GM12878 (cell line): ENCODE results near the gene ATG4A. TPM values are rescaled to one million over a fixed set of nuclear protein-coding genes. Genes with fewer than 3 reads are reported as not detected.

Experiments
- ATAC-seq: fragments of 200-7000 bp; cut with Tn5 transposase; 3 replicates; pipeline ENCODE4 v1.9.1; 2020; ENCODE audit warnings: mild to moderate bottlenecking, moderate library complexity
- BruUV-seq: library from RNA; stranded (reverse); fragments of 400-500 nt; replicated peaks from 2 replicates; lab custom pipeline; 2021; lab: Mats Ljungman, UMichigan
- CTCF ChIA-PET: fragments of 300-600 bp; sonication (Branson Sonifier 250); formaldehyde crosslinking; extraction: SDS; loops from one replicate; lab custom pipeline; 2021; ENCODE audit warnings: inconsistent platforms; lab: Yijun Ruan, JAX
- POLR2A ChIA-PET: fragments of 350-600 bp; formaldehyde crosslinking; extraction: SDS; loops from one replicate; lab custom pipeline; 2021; ENCODE audit warnings: inconsistent platforms; lab: Charles Lee
- RAD21 ChIA-PET: fragments of 300-600 bp; sonication (Branson Sonifier 250); formaldehyde crosslinking; loops from one replicate; lab custom pipeline; 2023; ENCODE audit warnings: antibody characterized with exemption; ENCODE audit not compliant: unreplicated experiment; lab: Charles Lee
- SMC1A ChIA-PET: fragments of 300-600 bp; sonication (Branson Sonifier 250); formaldehyde crosslinking; loops from one replicate; lab custom pipeline; 2023; ENCODE audit not compliant: unreplicated experiment, uncharacterized antibody; lab: Charles Lee
- DNase-seq: peaks from one replicate; pipeline ENCODE4 v3.0.0-alpha.2; 2011; ENCODE audit warnings: low read depth, low spot score
- FAIRE-seq: peaks from 3 replicates; lab custom pipeline; 2011; peaks lifted over from hg19 to GRCh38; lab: Jason Lieb, UNC
- H2AFZ ChIP-seq: 2 replicates; pipeline ENCODE4 v1.6.0; 2011; ENCODE audit warnings: low read depth, low read length, control low read depth; ENCODE audit not compliant: control insufficient read depth
- H3K27ac ChIP-seq: 2 replicates; pipeline ENCODE4 v1.5.1; 2011; ENCODE audit warnings: control low read depth; ENCODE audit not compliant: control insufficient read depth, insufficient read depth
- H3K27me3 ChIP-seq, 2 experiments: replicated peaks in 1 of 2; 2 replicates each; pipeline versions ENCODE4 v1.6.0 to v1.6.1; 2011; ENCODE audit warnings: low read length in 1 of 2; ENCODE audit not compliant: control insufficient read depth in 2 of 2, insufficient read depth in 2 of 2
- H3K36me3 ChIP-seq, 2 experiments: 2 replicates each; pipeline ENCODE4 v1.5.1; 2011; ENCODE audit warnings: low read length in 1 of 2; ENCODE audit not compliant: control insufficient read depth in 2 of 2, insufficient read depth in 2 of 2
- H3K4me1 ChIP-seq: 2 replicates; pipeline ENCODE4 v1.6.1; 2011; ENCODE audit warnings: mild to moderate bottlenecking, low read length, moderate library complexity, mixed read lengths; ENCODE audit not compliant: control insufficient read depth, insufficient read depth
- H3K4me2 ChIP-seq: 2 replicates; pipeline ENCODE4 v1.6.0; 2011; ENCODE audit warnings: control low read depth; ENCODE audit not compliant: control insufficient read depth, insufficient read depth
- H3K4me3 ChIP-seq: fragments of 200-600 bp; sonication (generic); 2 replicates; pipeline ENCODE4 v1.5.1; 2016
- H3K79me2 ChIP-seq: 2 replicates; pipeline ENCODE4 v1.6.0; 2011; ENCODE audit warnings: low read length; ENCODE audit not compliant: control insufficient read depth, insufficient read depth
- H3K9ac ChIP-seq: 2 replicates; pipeline ENCODE4 v1.8.0; 2011; ENCODE audit warnings: low read length, control low read depth, mixed read lengths; ENCODE audit not compliant: control insufficient read depth, insufficient read depth
- H3K9me3 ChIP-seq: replicated peaks from 3 replicates; pipeline ENCODE4 v1.5.1; 2011; ENCODE audit warnings: mild to moderate bottlenecking, low read length; ENCODE audit not compliant: control insufficient read depth, insufficient read depth
- H4K20me1 ChIP-seq: 2 replicates; pipeline ENCODE4 v1.6.0; 2011; ENCODE audit not compliant: control insufficient read depth, insufficient read depth
- ATF3 ChIP-seq: IDR thresholded peaks from 2 replicates; pipeline ENCODE4 v1.6.1; 2011; ENCODE audit warnings: low read depth, mild to moderate bottlenecking, low read length, moderate library complexity, borderline replicate concordance; ENCODE audit errors: extremely low read depth
- BACH1 ChIP-seq: fragments of 450-650 bp; IDR thresholded peaks from 2 replicates; pipeline ENCODE4 v1.6.1; 2017; ENCODE audit warnings: mild to moderate bottlenecking, borderline replicate concordance
- CBX5 ChIP-seq: sonication (generic); IDR thresholded peaks from 2 replicates; pipeline ENCODE4 v1.6.1; 2016; ENCODE audit warnings: low read depth, moderate library complexity, mild to moderate bottlenecking, inconsistent platforms
- CEBPB ChIP-seq, 2 experiments: fragments of 150-350 bp in 1 of 2; IDR thresholded peaks; 2 replicates each; pipeline ENCODE4 v1.6.1; 2012 to 2014; ENCODE audit warnings: low read depth in 2 of 2, low read length in 2 of 2, borderline replicate concordance in 1 of 2, inconsistent platforms in 1 of 2
- CTCF ChIP-seq, 3 experiments: IDR thresholded peaks in 2 of 3; conservative IDR thresholded peaks in 1 of 3; 2 replicates each; pipeline ENCODE4 v1.5.1; 2011; ENCODE audit warnings: low read depth in 3 of 3, low read length in 3 of 3, mild to moderate bottlenecking in 3 of 3, control low read depth in 2 of 3, moderate library complexity in 2 of 3, inconsistent platforms in 1 of 3, mixed read lengths in 1 of 3; ENCODE audit not compliant: control insufficient read depth in 2 of 3, insufficient read depth in 1 of 3; ENCODE audit errors: extremely low read depth in 1 of 3
- EED ChIP-seq: sonication (generic); IDR thresholded peaks from 2 replicates; pipeline ENCODE4 v1.6.1; 2016; ENCODE audit warnings: antibody characterized with exemption, low read depth
- HCFC1 ChIP-seq: fragments of 150-350 bp; IDR thresholded peaks from 2 replicates; pipeline ENCODE4 v1.6.1; 2014; ENCODE audit warnings: low read length
- MTA3 ChIP-seq: IDR thresholded peaks from 2 replicates; pipeline ENCODE4 v1.6.1; 2012; ENCODE audit warnings: low read length, inconsistent platforms, borderline replicate concordance
- RAD21 ChIP-seq: IDR thresholded peaks from 2 replicates; pipeline ENCODE4 v1.6.1; 2011; ENCODE audit warnings: mild to moderate bottlenecking, low read depth, low read length, moderate library complexity; ENCODE audit not compliant: insufficient read depth
- RB1 ChIP-seq: fragments of 450-650 bp; formaldehyde crosslinking; IDR thresholded peaks from 2 replicates; pipeline ENCODE4 v1.6.1; 2017; ENCODE audit warnings: mild to moderate bottlenecking, borderline replicate concordance
- RFX5 ChIP-seq: IDR thresholded peaks from 2 replicates; pipeline ENCODE4 v1.6.1; 2011; ENCODE audit warnings: low read depth, low read length, improper control_type of control experiment
- SMC3 ChIP-seq: IDR thresholded peaks from 2 replicates; pipeline ENCODE4 v1.6.1; 2011; ENCODE audit warnings: low read length, improper control_type of control experiment, borderline replicate concordance
- TBL1XR1 ChIP-seq: IDR thresholded peaks from 2 replicates; pipeline ENCODE4 v1.6.1; 2012; ENCODE audit warnings: low read depth, low read length, improper control_type of control experiment
- ZNF384 ChIP-seq: IDR thresholded peaks from 2 replicates; pipeline ENCODE4 v1.6.1; 2012; ENCODE audit warnings: low read depth, mild to moderate bottlenecking, low read length, improper control_type of control experiment, borderline replicate concordance
- WGBS: methylation state at CpG from one replicate; pipeline ENCODE4 v1.1.6; 2016; ENCODE audit warnings: low lambda C conversion rate; ENCODE audit not compliant: insufficient replicate concordance, insufficient coverage; ENCODE audit errors: missing lambda C conversion rate; 5-methylcytosine and 5-hydroxymethylcytosine counted together
- in situ Hi-C: fragments of 300-500 bp; cut with MboI; formaldehyde crosslinking; loops from 9 replicates; pipeline ENCODE4 v1.14.3; 2018; ENCODE audit warnings: mixed read lengths
- intact Hi-C: fragments of 100-400 bp; cut with micrococcal nuclease; formaldehyde crosslinking; loops from one replicate; pipeline ENCODE4 v1.14.2; 2022; ENCODE audit not compliant: unreplicated experiment
- polyA plus RNA-seq, 11 experiments: library from polyadenylated mRNA; depleted of rRNA in 4 of 11; unstranded in 6 of 11; stranded (reverse) in 5 of 11; fragments of >200 nt; fragmentation: Nextera tagmentation in 4 of 11; fragmentation: Illumina TruSeq in 1 of 11; extraction: Ambion mirVana in 4 of 11; extraction: Trizol in 1 of 11; gene quantifications; 1 replicate in 1 of 11; 2 replicates in 10 of 11; pipeline versions ENCODE4 v1.2.1 to v1.2.3, GENCODE V29; 2011 to 2016; ENCODE audit warnings: inconsistent platforms in 2 of 11, missing spikeins in 2 of 11, low read depth in 1 of 11
- total RNA-seq, 4 experiments: library from RNA; depleted of rRNA in 3 of 4; stranded (reverse); fragments of >200 nt in 3 of 4; fragmentation: Illumina TruSeq in 1 of 4; extraction: Trizol in 1 of 4; gene quantifications; 2 replicates each; pipeline versions ENCODE4 v1.2.1 to v1.2.3, GENCODE V29; 2013 to 2021

Gene ATG4A
- total and polyA plus RNA-seq, 10 of the 15 experiments (the other 5 are each of a cell fraction or from before 2014, with no cell fraction given): 9.1 to 22.0 (median 15.5) TPM

GRCh38 chrX:108138814-108139702 is 47.5 kb downstream of the ATG4A start:
- ATAC-seq (peak; percentile 77), FAIRE-seq (no peak), DNase-seq (no peak)
- Histone ChIP-seq H3K9me3 (no peaks in the 10 kb centered on the region), H3K36me3 (peaks cover 0 to 5% of the 10 kb centered on the region in 2 experiments; a peak in 2 of 4 replicates), H2AFZ (no peak overlapping the region), H4K20me1 (no peaks in the 10 kb centered on the region), H3K27me3 (no peaks in the 10 kb centered on the region), H3K9ac (no peak overlapping the region), H3K27ac (no peak overlapping the region), H3K4me2 (no peak overlapping the region), H3K79me2 (no peaks in the 10 kb centered on the region), H3K4me3 (no peak overlapping the region)
- RAD21 ChIA-PET: interaction anchor here (0.9 to 1.1 kb wide), 2 partner anchors 13 to 118 kb away, joined by 3 to 4 read pairs; no protein-coding TSS in a partner anchor
- CTCF ChIA-PET: interaction anchor here (0.5 to 1.8 kb wide), 17 partner anchors 9 to 458 kb away, joined by 3 to 9 read pairs (median 4); partner anchors contain the start of genes ATG4A and PSMD10
- BruUV-seq: no TSS peak
- in situ Hi-C loops (no loop called here), intact Hi-C loops (loop anchor here (1.0 kb wide), 1 partner anchor 119 kb away; no protein-coding TSS in a partner anchor)
- WGBS: 44% methylated on average over 7 of the region's 7 CpGs
- POLR2A ChIA-PET: interaction anchor here (0.7 kb wide), 1 partner anchor 118 kb away, joined by 3 read pairs; no protein-coding TSS in a partner anchor
- SMC1A ChIA-PET: interaction anchor here (1.1 kb wide), 1 partner anchor 117 kb away, joined by 3 read pairs; no protein-coding TSS in a partner anchor
- no peak for TF ChIP-seq HCFC1
- peak; percentile 44 to 67 (median 58) for TF ChIP-seq CTCF (IDR thresholded peaks at IDR 0.05 in 2 of 3, conservative IDR thresholded peaks at IDR 0.05 in 1 of 3; ENCODE audit: control insufficient read depth in 2 of 3, extremely low read depth in 1 of 3, insufficient read depth in 1 of 3, low read depth in 3 of 3, low read length in 3 of 3)
- TF ChIP-seq ATF3: no peak
- no peak for TF ChIP-seq CBX5
- TF ChIP-seq RAD21: peak; percentile 41; the same call in 1 of the 2 replicates
- TF ChIP-seq RB1: no peak
- no peak for TF ChIP-seq BACH1
- no peak for TF ChIP-seq EED
- TF ChIP-seq SMC3: 0 out of 2 replicates have a peak, but pooled peaks have one; percentile 5
- no peak for TF ChIP-seq MTA3
- TF ChIP-seq RFX5: no peak
- no peak for TF ChIP-seq ZNF384
- no peak for TF ChIP-seq TBL1XR1
- no peak for TF ChIP-seq CEBPB (IDR thresholded peaks at IDR 0.05; ENCODE audit: borderline replicate concordance in 1 of 2, low read depth in 2 of 2, low read length in 2 of 2)
- TF ChIP-seq, all 136 proteins: peak for 3
- H3K4me1 ChIP-seq: no peaks in the 10 kb centered on the region
